ENCODE data around the gene SLIT1. TPM values are rescaled to one million over a fixed set of nuclear protein-coding genes. Genes with fewer than 3 reads are reported as not detected.

The SLIT1 gene
- total and polyA plus RNA-seq, 8 donors: 0.20 to 7.0 (median 3.7) TPM

DNA sequence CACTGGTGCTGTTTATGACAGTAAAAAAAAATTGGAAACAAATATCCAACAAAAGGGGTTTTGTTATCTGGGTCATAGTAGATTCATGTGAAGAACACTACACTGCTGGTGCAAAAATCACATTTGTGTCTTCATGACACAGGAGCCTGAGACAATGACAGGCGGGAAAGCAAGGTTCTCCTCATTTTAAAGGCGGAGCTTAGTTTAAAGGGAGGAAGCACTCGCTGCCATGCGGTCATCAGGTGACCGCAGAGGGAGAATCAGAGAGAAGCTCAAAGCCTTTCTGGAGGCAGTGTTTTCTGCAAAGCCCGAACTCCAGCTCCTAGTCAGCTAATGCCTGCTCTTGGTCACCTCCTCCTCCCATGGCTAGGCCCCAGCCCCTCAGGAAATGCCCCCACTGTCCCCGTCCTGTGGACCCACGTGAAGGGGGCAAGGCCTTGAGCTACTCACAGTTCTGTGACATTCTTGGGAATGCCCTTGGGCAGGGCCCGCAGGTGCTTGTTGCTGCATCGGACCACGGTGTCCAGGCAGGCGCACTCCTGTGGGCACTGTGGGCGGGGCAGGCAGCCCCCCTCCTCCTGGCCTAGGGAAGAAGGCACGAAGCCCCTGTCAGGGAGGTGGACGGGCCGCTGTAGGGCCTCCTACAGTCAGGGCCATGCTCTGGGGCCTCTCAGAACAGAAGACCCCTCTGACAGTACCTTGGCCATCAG, 146.1 kb downstream of the SLIT1 start:
- no peak for ATAC-seq
- Histone ChIP-seq H3K4me3 (no peak overlapping the region), H3K9me3 (no peaks in the 10 kb centered on the region), H3K27me3 (no peaks in the 10 kb centered on the region), H3K4me1 (peaks cover 4 to 11% of the 10 kb centered on the region in 2 donors), H3K27ac (no peak overlapping the region), H3K36me3 (no peaks in the 10 kb centered on the region)
- no peak for TF ChIP-seq CTCF (IDR thresholded peaks at IDR 0.05)
- DNase-seq: no peak
- intact Hi-C loops (cut with DNase I): no loop called here

DNA sequence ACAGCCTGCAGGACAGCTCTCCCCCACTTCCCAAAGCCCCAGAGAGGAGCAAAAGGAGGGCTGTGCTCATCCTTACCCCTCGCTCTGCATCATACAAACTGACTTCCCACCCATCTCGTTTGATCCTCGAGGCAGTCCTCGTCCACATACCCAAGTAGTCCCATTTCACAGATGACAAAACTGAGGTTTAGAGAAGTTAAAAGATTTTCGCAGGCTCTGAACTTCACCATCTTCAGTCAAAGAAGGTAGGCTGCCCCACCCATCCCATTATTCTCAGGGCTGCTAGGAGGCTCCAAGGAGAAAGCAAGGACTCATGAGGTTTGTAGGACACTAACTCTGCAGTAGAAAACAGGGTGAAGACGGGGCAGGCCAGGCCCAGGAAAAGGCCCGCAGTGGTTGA, 147.1 kb downstream of the SLIT1 start:
- H3K27me3 ChIP-seq: no peaks in the 10 kb centered on the region
- H3K4me3 ChIP-seq: no peak overlapping the region
- TF ChIP-seq CTCF (IDR thresholded peaks at IDR 0.05): no peak
- H3K27ac ChIP-seq: no peak overlapping the region
- ATAC-seq (no peak), DNase-seq (no peak)
- intact Hi-C loops (cut with DNase I): no loop called here
- H3K9me3 ChIP-seq: no peaks in the 10 kb centered on the region
- H3K36me3 ChIP-seq: no peaks in the 10 kb centered on the region
- H3K4me1 ChIP-seq: peaks cover 4 to 11% of the 10 kb centered on the region in 2 donors

- TF ChIP-seq CTCF (IDR thresholded peaks at IDR 0.05): peak; percentile 89 to 91
- peaks cover 4 to 11% of the 10 kb centered on the region in 2 donors for H3K4me1 ChIP-seq
- no peaks in the 10 kb centered on the region for H3K36me3 ChIP-seq
- H3K4me3 ChIP-seq: peak overlapping the region; percentile 23 to 41
- no peak overlapping the region for H3K27ac ChIP-seq
- peak in 3 of 4 donors; percentile 70 to 83 (median 73) for DNase-seq
- no peaks in the 10 kb centered on the region for H3K27me3 ChIP-seq
- intact Hi-C loops (cut with DNase I): no loop called here
- peak; percentile 97 for ATAC-seq
- no peaks in the 10 kb centered on the region for H3K9me3 ChIP-seq
Observed at GRCh38 chr10:97037365-97038361, 148.1 kb downstream of the SLIT1 start.

DNA sequence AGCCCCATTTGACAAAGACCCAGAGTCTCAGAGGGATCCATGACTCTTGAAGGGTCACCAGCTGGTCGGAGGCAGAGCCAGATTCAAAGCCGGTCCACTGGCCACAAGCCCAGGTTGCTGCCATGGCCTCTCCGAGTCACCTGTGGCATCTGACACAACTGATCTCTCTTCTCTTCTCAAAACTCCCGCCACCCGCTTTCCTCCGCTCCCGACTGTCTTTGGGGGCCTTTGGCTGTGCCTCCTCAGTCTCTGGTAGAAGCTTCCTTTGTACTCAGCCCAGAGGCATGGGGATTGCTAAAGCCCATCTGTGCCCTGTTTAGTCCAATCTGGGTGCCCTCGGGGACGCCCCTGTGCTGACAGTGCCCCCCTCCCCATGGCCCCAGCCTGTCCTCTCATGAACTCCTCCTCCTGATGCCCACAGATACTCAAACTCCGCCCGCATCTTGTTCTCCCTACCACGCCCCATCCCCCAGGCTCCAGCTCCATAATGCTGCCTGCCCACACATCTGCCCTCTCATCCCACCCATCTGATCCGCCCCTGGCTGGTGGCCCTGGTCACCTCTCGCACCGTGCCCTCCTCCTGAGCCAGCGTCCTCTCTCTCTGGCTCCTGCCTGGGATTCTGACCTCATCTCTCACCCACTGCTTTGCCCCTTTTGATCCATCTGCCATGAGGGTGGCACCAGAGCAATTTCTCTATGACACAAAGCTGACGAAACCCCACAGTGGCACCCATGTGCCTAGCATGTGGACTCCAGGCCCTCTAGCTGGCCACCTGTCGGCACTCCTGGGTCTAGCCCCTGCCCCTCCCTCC, 150.6 kb downstream of the SLIT1 start:
- no peaks in the 10 kb centered on the region for H3K27me3 ChIP-seq
- H3K4me1 ChIP-seq: peaks cover 4 to 11% of the 10 kb centered on the region in 2 donors
- no peak for TF ChIP-seq CTCF (IDR thresholded peaks at IDR 0.05)
- ATAC-seq: no peak
- no peak overlapping the region for H3K4me3 ChIP-seq
- no peaks in the 10 kb centered on the region for H3K36me3 ChIP-seq
- H3K27ac ChIP-seq: no peak overlapping the region
- H3K9me3 ChIP-seq: no peaks in the 10 kb centered on the region
- intact Hi-C loops (cut with DNase I): no loop called here
- DNase-seq: no peak
